Lung microvascular endothelial cell (primary cell): ENCODE data around the gene RNU2-63P. TPM values are rescaled to one million over a fixed set of nuclear protein-coding genes. Genes with fewer than 3 reads are reported as not detected.
"Not testable (repeated sequence)": the region's sequence is repeated elsewhere in the genome, so short reads cannot be mapped to it uniquely, and the experiment has no call there.

Experiments
- DNase-seq, 2 donors: peaks; one replicate each; pipeline versions ENCODE4 v3.0.0 to v3.0.0-alpha.2; 2010; ENCODE audit warnings: low read depth in 2 of 2
- total RNA-seq: library from RNA; depleted of rRNA; stranded (reverse); fragments of >200 nt; gene quantifications from 2 replicates; pipeline ENCODE4 v1.2.1, GENCODE V29; 2014

RNU2-63P gene
- total RNA-seq, 1 donor from 2014 or later = 139 TPM

DNA sequence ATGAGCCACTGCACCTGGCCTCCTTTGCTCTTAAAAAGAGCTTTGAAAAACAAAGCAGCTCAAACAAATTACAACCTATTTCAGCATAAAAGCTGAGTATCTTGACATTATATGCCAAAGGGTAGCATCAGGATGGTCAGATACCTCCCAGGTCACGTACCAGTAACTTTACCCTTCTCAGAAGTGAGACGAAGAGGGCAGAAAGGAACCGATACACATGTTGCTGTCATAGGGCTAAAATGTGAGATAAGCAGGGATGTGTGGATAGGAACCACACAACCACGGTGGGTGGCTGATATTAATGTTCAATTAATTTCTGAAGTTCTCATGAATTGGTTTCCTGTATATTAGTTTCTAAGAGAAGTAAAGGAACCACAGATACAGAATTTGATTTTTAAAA lies 12.6 kb upstream of the RNU2-63P start:
- DNase-seq = no peak

GRCh38 chr2:88027697-88028389 lies 11.5 kb upstream of the RNU2-63P start:
- DNase-seq = no peak

- no peak for DNase-seq
Measured at GRCh38 chr2:88024509-88024908, 8.2 kb upstream of the RNU2-63P start.

DNA sequence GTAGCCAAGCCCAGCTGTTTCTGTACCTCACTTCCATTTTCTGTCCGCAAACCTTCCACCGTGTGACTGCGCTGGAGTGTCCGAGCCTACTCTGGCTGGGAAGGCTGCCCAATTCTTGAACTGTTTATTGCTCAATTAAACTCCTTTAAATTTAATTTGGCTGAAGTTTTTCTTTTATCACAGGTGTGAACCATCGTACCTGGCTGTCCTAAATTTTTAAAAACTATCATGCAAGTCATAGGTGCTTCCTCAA lies 6.2 kb upstream of the RNU2-63P start:
- DNase-seq = no peak

GRCh38 chr2:88019985-88020384 lies 3.6 kb upstream of the RNU2-63P start:
- DNase-seq = no peak

DNA sequence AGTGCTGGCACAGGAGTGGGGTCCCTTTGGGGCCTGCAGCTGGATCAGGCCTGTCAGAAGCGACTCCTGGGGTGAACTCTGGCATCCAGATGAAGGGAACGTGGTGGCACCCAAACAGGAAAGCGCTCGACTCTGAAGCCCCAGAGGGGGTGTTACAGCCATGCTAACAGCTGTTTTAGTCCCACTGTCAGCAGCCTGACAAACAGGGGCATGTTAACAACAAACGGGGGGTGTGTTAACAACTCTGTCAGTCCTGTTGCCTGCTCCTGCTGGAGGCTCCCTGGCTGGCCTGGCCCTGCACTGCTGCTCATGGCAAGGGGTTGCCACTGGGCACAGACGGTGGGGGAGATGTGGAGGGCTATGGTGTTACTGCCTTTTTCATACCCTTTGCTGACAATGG lies 2.6 kb upstream of the RNU2-63P start:
- DNase-seq = no peak

DNA sequence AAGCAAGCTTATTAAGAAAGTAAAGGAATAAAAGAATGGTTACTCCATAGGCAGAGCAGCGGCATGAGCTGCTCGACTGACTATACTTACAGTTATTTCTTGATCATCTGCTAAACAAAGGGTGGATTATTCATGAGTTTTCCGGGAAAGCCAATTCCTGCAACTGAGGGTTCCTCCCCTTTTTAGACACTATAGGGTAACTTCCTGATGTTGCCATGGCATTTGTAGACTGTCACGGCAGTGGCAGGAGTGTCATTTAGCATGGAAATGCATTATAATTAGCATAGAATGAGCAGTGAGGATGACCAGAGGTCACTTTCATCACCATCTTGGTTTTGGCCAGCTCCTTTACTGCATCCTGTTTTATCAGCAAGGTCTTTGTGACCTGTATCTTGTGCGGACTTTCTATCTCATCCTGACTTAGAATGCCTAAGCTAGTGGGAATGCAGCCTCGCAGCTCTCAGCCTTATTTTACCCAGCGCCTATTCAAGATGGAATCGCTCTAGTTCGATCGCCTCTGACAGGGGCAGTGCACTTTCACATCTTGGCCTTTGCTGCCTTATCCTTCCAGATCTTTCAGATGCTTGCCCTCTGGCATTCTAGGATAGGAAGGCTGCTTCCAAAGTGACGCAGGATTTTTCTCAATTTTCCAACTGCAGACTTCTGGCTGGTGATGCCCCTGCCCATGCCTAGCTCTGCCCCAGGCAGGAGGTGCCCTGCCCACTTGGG lies 1.9 kb upstream of the RNU2-63P start:
- not testable (repeated sequence) for DNase-seq

- not testable (repeated sequence) for DNase-seq
Measured at GRCh38 chr2:88017780-88018038, 1.4 kb upstream of the RNU2-63P start.

GRCh38 chr2:88016960-88017779 lies 823 bp upstream of the RNU2-63P start:
- DNase-seq = no peak

DNA sequence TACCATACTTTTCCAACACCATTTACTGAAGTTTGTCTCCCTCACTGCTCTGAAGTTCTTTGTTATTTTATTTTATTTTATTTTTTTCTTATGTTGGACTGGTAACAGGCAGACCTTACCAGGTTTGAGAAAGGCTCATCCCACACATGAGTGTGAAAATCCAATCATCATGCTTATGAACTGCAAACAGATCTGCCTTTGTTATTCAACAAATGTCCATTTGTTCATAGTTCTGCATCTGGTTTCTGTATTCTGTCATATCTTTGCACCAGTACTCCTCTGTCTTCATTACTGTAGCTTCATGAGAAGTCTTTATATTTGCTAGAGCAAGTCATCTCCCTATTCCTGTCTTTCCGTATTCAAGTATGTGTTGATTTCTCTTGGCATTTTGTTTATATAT lies 5.3 kb downstream of the RNU2-63P start:
- DNase-seq = no peak

DNA sequence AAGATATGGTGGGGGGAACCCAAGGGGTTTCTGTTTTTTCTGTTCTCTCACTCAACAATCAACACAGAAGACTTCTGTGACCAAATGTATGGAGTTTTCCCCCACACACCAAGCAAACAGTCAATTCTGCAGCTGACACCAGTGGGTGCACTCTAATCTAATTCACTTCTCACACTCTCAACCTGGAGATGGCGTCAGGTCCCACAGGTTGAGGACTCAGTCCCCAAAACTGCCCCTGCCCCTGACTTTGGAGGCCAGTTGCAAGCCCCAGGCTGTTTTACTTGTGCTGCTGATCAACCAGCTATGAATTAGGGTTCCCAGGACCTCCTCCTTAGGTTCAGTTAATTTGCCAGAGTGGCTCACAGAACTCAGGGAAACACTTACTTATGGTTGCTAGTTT lies 6.2 kb downstream of the RNU2-63P start:
- DNase-seq = no peak

DNA sequence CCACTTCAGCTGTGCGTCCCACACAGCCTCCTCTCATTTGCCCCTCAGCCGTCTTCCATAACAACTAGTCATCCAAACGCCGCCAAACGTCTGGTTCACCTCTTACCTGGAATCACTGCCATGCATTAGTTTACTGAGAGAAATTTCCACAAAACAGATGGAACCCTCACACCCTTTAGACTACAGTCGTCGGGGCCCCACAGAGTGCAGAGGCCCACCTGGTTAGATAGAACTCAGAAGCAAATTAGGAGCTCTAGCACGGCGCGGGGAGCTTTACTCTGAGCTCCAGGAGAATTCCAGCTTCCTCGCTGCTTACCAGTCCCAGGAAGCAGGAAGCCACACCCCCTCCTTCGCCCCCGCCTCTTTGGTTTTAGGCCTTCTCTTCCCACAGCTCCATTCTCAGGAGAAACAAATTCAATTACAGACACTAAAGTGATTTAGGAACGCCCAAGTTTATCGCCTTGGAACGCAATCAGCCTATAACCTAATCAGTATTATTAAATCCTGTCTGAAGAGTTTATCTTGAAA lies 9.4 kb downstream of the RNU2-63P start:
- no peak for DNase-seq

DNA sequence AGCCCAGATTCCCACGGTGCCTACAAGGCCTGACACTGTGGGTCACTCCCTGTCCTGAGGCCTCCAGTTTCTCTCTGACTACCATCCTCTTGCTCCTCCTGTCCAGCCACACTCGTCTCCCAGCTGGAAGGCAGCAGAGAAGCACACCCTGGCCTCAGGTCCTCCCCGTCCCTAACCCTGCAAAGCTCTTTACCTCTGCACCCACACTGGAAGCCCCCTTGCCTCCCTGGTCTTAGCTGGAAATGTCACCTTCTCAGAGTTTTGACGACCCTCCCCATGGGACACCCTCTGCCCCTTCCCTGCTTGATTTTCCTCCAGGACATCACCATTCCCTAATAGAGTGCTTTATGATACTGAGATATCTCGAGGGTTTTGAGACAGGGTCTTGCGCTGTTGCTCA lies 10.6 kb downstream of the RNU2-63P start:
- DNase-seq = no peak

GRCh38 chr2:88003074-88003755 lies 13.1 kb downstream of the RNU2-63P start:
- peak in 1 of 2 donors; percentile 4 for DNase-seq

DNA sequence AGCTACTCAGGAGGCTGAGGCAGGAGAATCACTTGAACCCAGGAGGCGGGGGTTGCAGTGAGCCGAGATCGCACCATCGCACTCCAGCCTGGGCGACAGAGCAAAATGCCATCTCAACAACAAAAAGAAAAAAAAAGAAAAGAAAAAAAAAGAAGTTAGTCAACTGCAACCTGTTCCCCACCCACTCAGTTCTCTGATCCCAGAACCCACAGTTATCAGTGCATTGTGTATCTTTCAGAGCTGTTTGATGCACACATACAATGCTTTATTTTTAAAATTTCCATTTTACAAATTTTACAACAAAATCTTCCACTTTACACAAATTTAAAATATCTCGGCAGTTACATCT lies 14.0 kb downstream of the RNU2-63P start:
- no peak for DNase-seq

- not testable (repeated sequence) for DNase-seq
Measured at GRCh38 chr2:88000474-88000873, 15.9 kb downstream of the RNU2-63P start.

- DNase-seq = no peak
Measured at GRCh38 chr2:87996570-87996969, 19.8 kb downstream of the RNU2-63P start.

DNA sequence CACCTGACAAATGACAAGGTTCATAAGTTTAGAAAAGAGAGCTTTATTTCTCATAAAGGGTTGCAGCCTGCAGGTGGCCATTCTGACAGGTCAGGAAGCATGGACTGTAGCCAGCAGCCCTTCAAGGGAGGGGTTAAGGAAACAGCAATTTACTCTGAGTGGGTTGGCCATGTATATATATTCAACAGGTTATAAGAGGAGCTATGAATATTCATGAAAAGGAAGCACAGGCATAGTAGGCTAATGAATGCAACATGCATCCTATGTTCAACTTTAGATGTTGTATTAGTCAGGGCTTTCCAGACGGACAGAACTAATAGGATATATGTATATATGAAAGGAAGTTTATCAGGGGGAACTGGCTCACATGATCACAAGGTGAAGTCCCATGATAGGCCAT lies 20.6 kb downstream of the RNU2-63P start:
- no peak for DNase-seq

GRCh38 chr2:87994304-87994850 lies 22.0 kb downstream of the RNU2-63P start:
- not testable (repeated sequence) for DNase-seq

DNA sequence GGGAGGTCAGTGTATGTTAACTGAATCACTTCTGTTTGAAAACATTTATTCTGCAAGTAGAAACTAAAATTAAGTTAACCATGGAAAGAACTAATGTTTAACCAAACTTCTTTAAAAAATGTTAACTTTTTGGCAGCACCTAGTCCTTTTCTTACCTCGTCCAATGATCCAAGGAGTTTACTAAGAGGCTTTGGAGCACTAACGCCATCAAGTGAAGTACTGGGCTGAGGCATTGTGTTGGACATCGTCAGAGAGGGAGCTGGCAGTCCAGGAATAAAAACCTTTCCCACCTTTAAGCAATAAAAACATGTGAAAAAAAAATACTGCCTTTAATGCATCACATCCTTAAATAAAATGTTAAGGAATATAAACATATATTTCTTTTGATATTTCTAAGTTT lies 23.8 kb downstream of the RNU2-63P start:
- not testable (repeated sequence) for DNase-seq

- not testable (repeated sequence) for DNase-seq
Measured at GRCh38 chr2:87987473-87987872, 28.9 kb downstream of the RNU2-63P start.

GRCh38 chr2:87985902-87986301 lies 30.4 kb downstream of the RNU2-63P start:
- DNase-seq = not testable (repeated sequence)
